Sigmoid colon (tissue), 7 donors: Measurements from ENCODE around the gene TACC2. TPM values are rescaled to one million over a fixed set of nuclear protein-coding genes. Genes with fewer than 3 reads are reported as not detected.

Source experiments
- DNase-seq: peaks from one replicate; pipeline ENCODE4 v3.0.0-alpha.2; 2019
- H3K27ac ChIP-seq, 4 donors: fragments of 200-600 bp; sonication (generic); one replicate each; pipeline ENCODE4 v1.5.1; 2016 to 2019; ENCODE audit warnings: mild to moderate bottlenecking in 1 of 4
- H3K27me3 ChIP-seq, 3 donors: fragments of 200-600 bp; sonication (generic); one replicate each; pipeline ENCODE4 v1.5.1; 2019; ENCODE audit warnings: mild to moderate bottlenecking in 1 of 3
- H3K36me3 ChIP-seq, 4 donors: fragments of 200-600 bp; sonication (generic); one replicate each; pipeline ENCODE4 v1.5.1; 2016 to 2019
- H3K4me1 ChIP-seq, 4 donors: fragments of 200-600 bp; sonication (generic); one replicate each; pipeline ENCODE4 v1.5.1; 2017 to 2019
- H3K4me3 ChIP-seq, 4 donors: fragments of 200-600 bp; sonication (generic); one replicate each; pipeline ENCODE4 v1.5.1; 2017 to 2019; ENCODE audit warnings: mild to moderate bottlenecking in 2 of 4, moderate library complexity in 1 of 4
- H3K9me3 ChIP-seq, 4 donors: fragments of 200-600 bp in 3 of 4; sonication (generic) in 3 of 4; one replicate each; pipeline versions ENCODE4 v1.5.1 to v1.6.1; 2013 to 2019
- CTCF ChIP-seq, 4 experiments: fragments of 450-650 bp in 3 of 4; fragments of 200-600 bp in 1 of 4; IDR thresholded peaks; one replicate each; pipeline ENCODE4 v1.5.1; 2016 to 2019; ENCODE audit warnings: antibody characterized with exemption in 4 of 4, mild to moderate bottlenecking in 3 of 4, moderate library complexity in 2 of 4
- EP300 ChIP-seq, 4 donors: sonication (generic); formaldehyde crosslinking; IDR thresholded peaks; one replicate each; pipeline ENCODE4 v1.6.1; 2017; ENCODE audit warnings: antibody characterized with exemption in 4 of 4
- POLR2A ChIP-seq, 2 donors: fragments of 450-650 bp; IDR thresholded peaks; one replicate each; pipeline ENCODE4 v1.6.1; 2016; ENCODE audit warnings: antibody characterized with exemption in 2 of 2, mild to moderate bottlenecking in 2 of 2, moderate library complexity in 2 of 2
- POLR2AphosphoS5 ChIP-seq, 4 donors: sonication (generic); formaldehyde crosslinking; IDR thresholded peaks; one replicate each; pipeline ENCODE4 v1.6.1; 2017; ENCODE audit warnings: antibody characterized with exemption in 4 of 4
- WGBS, 2 donors: extraction: QIAGEN DNeasy Blood & Tissue Kit; methylation state at CpG; one replicate each; pipeline ENCODE4 v1.1.7; 2013; 5-methylcytosine and 5-hydroxymethylcytosine counted together
- intact Hi-C: fragments of 100-400 bp; cut with DNase I; formaldehyde crosslinking; loops from one replicate; pipeline ENCODE4 v1.15.1; 2023
- polyA plus RNA-seq, 3 donors: library from polyadenylated mRNA; stranded (reverse); fragments of 200-250 nt; gene quantifications; one replicate each; pipeline ENCODE4 v1.2.3, GENCODE V29; 2013
- total RNA-seq, 4 donors: library from RNA; depleted of rRNA; stranded (reverse); fragments of >200 nt; gene quantifications; one replicate each; pipeline ENCODE4 v1.1.0, GENCODE V29; 2016
- donor health status: healthy with polysubstance abuse.
- donor health status: Bipolar disorder and iron deficiency.
- donor health status: healthy.

TACC2 gene
- total and polyA plus RNA-seq, 7 donors: 43.7 to 173 (median 71.0) TPM

DNA sequence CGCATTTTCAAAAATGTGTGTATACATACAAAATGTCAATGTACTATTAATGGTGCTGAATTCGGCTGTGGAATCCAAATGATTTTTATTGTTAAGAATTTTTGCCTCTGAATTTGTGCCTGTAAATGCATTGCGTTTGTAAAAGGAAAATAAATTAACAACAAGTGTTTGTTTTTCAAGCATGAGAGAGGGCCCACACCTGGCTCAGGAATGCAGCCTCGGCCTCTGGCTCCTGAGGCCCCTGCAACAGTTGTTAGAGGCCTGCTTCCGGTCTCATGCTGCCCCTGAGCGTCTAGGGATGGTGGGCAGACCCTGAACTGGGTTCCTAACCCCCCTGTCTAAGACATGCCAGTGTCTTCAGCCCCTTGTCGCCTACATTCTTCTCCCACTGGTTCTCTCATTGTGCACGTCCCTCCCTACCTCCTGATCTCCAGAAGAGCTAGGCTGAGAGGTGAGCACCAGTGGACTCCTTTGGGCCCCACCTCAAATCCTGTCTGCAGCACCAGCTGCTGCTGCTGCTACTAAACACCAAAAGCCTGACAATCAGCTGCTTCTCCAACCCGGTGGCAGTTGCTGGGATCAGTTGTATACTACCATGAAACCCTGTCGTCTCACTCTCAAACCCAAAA is 280.2 kb downstream of the TACC2 start:
- intact Hi-C loops: loop anchor here (5.0 kb wide), 1 partner anchor 127 kb away; no protein-coding TSS in a partner anchor
- DNase-seq: peak; percentile 26
- 79 to 86% methylated on average over 10 of the region's 10 CpGs for whole genome bisulfite sequencing, 2 donors
- no peaks in the 10 kb centered on the region for H3K9me3 ChIP-seq
- no peak overlapping the region for H3K27ac ChIP-seq
- TF ChIP-seq CTCF (IDR thresholded peaks at IDR 0.05): no peak
- no peak for TF ChIP-seq EP300 (IDR thresholded peaks at IDR 0.05)
- no peak for TF ChIP-seq POLR2A (IDR thresholded peaks at IDR 0.05)
- no peak for TF ChIP-seq POLR2AphosphoS5 (IDR thresholded peaks at IDR 0.05)
- peaks cover 0 to 44% (median 6%) of the 10 kb centered on the region in 4 donors for H3K36me3 ChIP-seq
- peaks cover 0 to 5% (median 4%) of the 10 kb centered on the region in 4 donors for H3K4me1 ChIP-seq
- H3K4me3 ChIP-seq: no peak overlapping the region
- no peaks in the 10 kb centered on the region for H3K27me3 ChIP-seq

DNA sequence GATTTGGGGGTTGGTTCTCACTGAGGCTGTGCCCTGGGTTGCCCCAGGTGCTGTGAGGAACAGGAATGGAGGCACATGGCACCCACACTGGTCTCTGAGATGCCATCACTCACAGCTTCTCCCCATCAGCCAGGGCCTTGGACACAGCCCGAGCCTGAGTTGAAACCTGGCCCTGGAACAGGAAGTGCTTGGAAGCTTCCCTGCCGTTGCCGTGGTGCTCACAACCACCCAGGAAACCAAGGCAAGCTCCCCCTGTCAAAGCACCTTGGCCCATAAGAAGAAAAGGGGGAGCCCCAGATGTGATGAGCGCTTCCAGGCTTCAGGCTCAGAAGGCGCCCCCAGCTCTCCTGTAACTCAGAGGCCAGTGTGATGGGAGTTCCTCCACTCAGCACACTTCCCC is 282.1 kb downstream of the TACC2 start, which contains the start of gene BTBD16:
Gene BTBD16 (plus strand): TSS at position 221 of the 400 bp plus-strand sequence. CDS start 3,786 bp downstream, outside the sequence.
- TF ChIP-seq CTCF (IDR thresholded peaks at IDR 0.05) (no peak), POLR2A (IDR thresholded peaks at IDR 0.05) (no peak), POLR2AphosphoS5 (IDR thresholded peaks at IDR 0.05) (no peak), EP300 (IDR thresholded peaks at IDR 0.05) (no peak)
- H3K4me3 ChIP-seq: no peak within 1 kb of the TSS
- H3K4me1 ChIP-seq: no peaks in the 10 kb centered on the region
- no peaks in the 10 kb centered on the region for H3K27me3 ChIP-seq
- peak; percentile 33 for DNase-seq
- intact Hi-C loops: no loop called here
- peaks cover 0 to 38% (median 4%) of the 10 kb centered on the region in 4 donors for H3K36me3 ChIP-seq
- no peak within 1 kb of the TSS for H3K27ac ChIP-seq
- 59 to 67% methylated on average over 5 of the region's 5 CpGs for WGBS, 2 donors
- H3K9me3 ChIP-seq: no peaks in the 10 kb centered on the region

GRCh38 chr10:122273966-122274545 is 285.1 kb downstream of the TACC2 start:
- H3K4me1 ChIP-seq: no peaks in the 10 kb centered on the region
- no peak overlapping the region for H3K27ac ChIP-seq
- peaks cover 0 to 21% (median 3%) of the 10 kb centered on the region in 4 donors for H3K36me3 ChIP-seq
- no peak overlapping the region for H3K4me3 ChIP-seq
- no peaks in the 10 kb centered on the region for H3K9me3 ChIP-seq
- intact Hi-C loops: no loop called here
- no peaks in the 10 kb centered on the region for H3K27me3 ChIP-seq
- 85 to 93% methylated on average over 10 of the region's 10 CpGs for WGBS, 2 donors
- TF ChIP-seq POLR2AphosphoS5 (IDR thresholded peaks at IDR 0.05) (no peak), POLR2A (IDR thresholded peaks at IDR 0.05) (no peak), EP300 (IDR thresholded peaks at IDR 0.05) (no peak), CTCF (IDR thresholded peaks at IDR 0.05) (no peak)
- peak; percentile 24 for DNase-seq

DNA sequence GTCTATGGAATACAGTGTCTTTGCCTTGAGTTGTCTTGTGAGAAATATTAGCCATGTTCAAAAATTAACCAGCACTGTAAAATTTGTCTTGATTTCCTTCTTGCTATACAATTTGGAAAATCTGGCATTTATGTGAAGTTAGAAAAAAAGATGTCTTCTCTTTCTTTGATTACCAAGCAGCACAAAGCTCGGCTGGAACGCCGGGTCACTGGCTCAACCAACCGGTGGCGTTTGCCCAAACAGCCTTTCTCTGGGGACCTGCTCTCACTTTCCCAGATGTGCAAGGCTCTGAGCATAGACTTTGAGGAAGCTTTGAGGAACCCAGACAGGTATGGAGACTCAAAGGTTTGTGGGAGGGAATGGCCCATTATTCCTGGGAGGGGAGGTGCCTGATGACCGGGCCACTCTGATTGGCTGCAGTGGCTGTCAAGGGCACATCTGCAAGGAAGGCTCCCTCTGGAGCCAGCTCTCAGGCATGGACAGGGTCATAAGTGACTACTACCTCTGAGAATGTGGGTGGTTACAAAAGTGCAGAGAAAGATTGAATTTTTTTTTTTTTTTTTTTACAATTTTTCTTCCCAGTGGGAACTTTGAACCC is 287.7 kb downstream of the TACC2 start:
- no peaks in the 10 kb centered on the region for H3K4me1 ChIP-seq
- WGBS, 2 donors: 97% methylated on average over 6 of the region's 6 CpGs
- peaks cover 0 to 2% (median 0%) of the 10 kb centered on the region in 4 donors for H3K36me3 ChIP-seq
- intact Hi-C loops: loop anchor here (5.0 kb wide), 1 partner anchor 291 kb away; no protein-coding TSS in a partner anchor
- no peaks in the 10 kb centered on the region for H3K27me3 ChIP-seq
- no peak overlapping the region for H3K4me3 ChIP-seq
- no peak overlapping the region for H3K27ac ChIP-seq
- no peaks in the 10 kb centered on the region for H3K9me3 ChIP-seq
- TF ChIP-seq POLR2AphosphoS5 (IDR thresholded peaks at IDR 0.05): no peak
- TF ChIP-seq EP300 (IDR thresholded peaks at IDR 0.05): no peak
- TF ChIP-seq POLR2A (IDR thresholded peaks at IDR 0.05): no peak
- no peak for TF ChIP-seq CTCF (IDR thresholded peaks at IDR 0.05)
- peak; percentile 28 for DNase-seq
